IPS DF 6.9 (cell line): ENCODE results near the gene YPEL2.
"Not testable (repeated sequence)": the region's sequence is repeated elsewhere in the genome, so short reads cannot be mapped to it uniquely, and the experiment has no call there.

Experiments
- DNase-seq: peaks from one replicate; pipeline ENCODE4 v3.0.0-alpha.2; 2013; ENCODE audit warnings: low read depth, low spot score
- H3K27ac ChIP-seq: one replicate; pipeline ENCODE4 v1.5.1; 2013; ENCODE audit warnings: low read length, control low read depth
- H3K27me3 ChIP-seq: 2 replicates; pipeline ENCODE4 v1.6.1; 2013; ENCODE audit warnings: mild to moderate bottlenecking, low read length; ENCODE audit not compliant: control insufficient read depth, insufficient read depth
- H3K36me3 ChIP-seq: 2 replicates; pipeline ENCODE4 v1.6.1; 2013; ENCODE audit warnings: low read length; ENCODE audit not compliant: control insufficient read depth, insufficient read depth
- H3K4me1 ChIP-seq: 2 replicates; pipeline ENCODE4 v1.6.1; 2013; ENCODE audit warnings: low read length; ENCODE audit not compliant: control insufficient read depth, insufficient read depth
- H3K4me3 ChIP-seq: 2 replicates; pipeline ENCODE4 v1.5.1; 2013; ENCODE audit warnings: mild to moderate bottlenecking, low read length
- H3K9me3 ChIP-seq: 2 replicates; pipeline ENCODE4 v1.6.1; 2013; ENCODE audit warnings: low read length, inconsistent platforms; ENCODE audit not compliant: control insufficient read depth, insufficient read depth
- WGBS: extraction: QIAGEN DNeasy Blood & Tissue Kit; methylation state at CpG from one replicate; pipeline ENCODE4 v1.1.7; 2013; ENCODE audit warnings: mixed read lengths, missing lambda C conversion rate; ENCODE audit not compliant: insufficient read length, insufficient coverage; 5-methylcytosine and 5-hydroxymethylcytosine counted together

YPEL2 gene

GRCh38 chr17:59393742-59394410 lies 62.4 kb downstream of the YPEL2 start:
- not testable (repeated sequence) for H3K9me3 ChIP-seq, H3K4me1 ChIP-seq, DNase-seq, H3K36me3 ChIP-seq, H3K4me3 ChIP-seq, H3K27me3 ChIP-seq, H3K27ac ChIP-seq
- WGBS = no CpG with 5 or more reads among the region's 35 CpGs

- Histone ChIP-seq H3K4me1 (no peaks in the 10 kb centered on the region), H3K27me3 (no peaks in the 10 kb centered on the region), H3K36me3 (no peaks in the 10 kb centered on the region), H3K9me3 (no peaks in the 10 kb centered on the region), H3K27ac (no peak overlapping the region), H3K4me3 (no peak overlapping the region)
- no CpG with 5 or more reads among the region's 9 CpGs for WGBS
- DNase-seq = no peak
Observed at GRCh38 chr17:59396134-59396826, 64.8 kb downstream of the YPEL2 start.

- Histone ChIP-seq H3K27me3 (no peaks in the 10 kb centered on the region), H3K9me3 (no peaks in the 10 kb centered on the region), H3K4me1 (no peaks in the 10 kb centered on the region), H3K4me3 (no peak overlapping the region), H3K36me3 (no peaks in the 10 kb centered on the region), H3K27ac (no peak overlapping the region)
- no CpG with 5 or more reads among the region's 15 CpGs for WGBS
- DNase-seq = no peak
Observed at GRCh38 chr17:59397316-59398073, 66.0 kb downstream of the YPEL2 start.

GRCh38 chr17:59399914-59400313 lies 68.5 kb downstream of the YPEL2 start:
- DNase-seq = no peak
- Histone ChIP-seq H3K27me3 (no peaks in the 10 kb centered on the region), H3K9me3 (no peaks in the 10 kb centered on the region), H3K4me3 (no peak overlapping the region), H3K27ac (no peak overlapping the region), H3K36me3 (no peaks in the 10 kb centered on the region), H3K4me1 (no peaks in the 10 kb centered on the region)
- WGBS = no CpG with 5 or more reads among the region's 7 CpGs

GRCh38 chr17:59400858-59401257 lies 69.4 kb downstream of the YPEL2 start:
- Histone ChIP-seq H3K27ac (no peak overlapping the region), H3K27me3 (no peaks in the 10 kb centered on the region), H3K4me3 (no peak overlapping the region), H3K36me3 (no peaks in the 10 kb centered on the region), H3K9me3 (no peaks in the 10 kb centered on the region), H3K4me1 (no peaks in the 10 kb centered on the region)
- no CpG with 5 or more reads among the region's 5 CpGs for WGBS
- no peak for DNase-seq

GRCh38 chr17:59401274-59401673 lies 69.8 kb downstream of the YPEL2 start:
- Histone ChIP-seq H3K4me3 (no peak overlapping the region), H3K9me3 (no peaks in the 10 kb centered on the region), H3K27me3 (no peaks in the 10 kb centered on the region), H3K4me1 (no peaks in the 10 kb centered on the region), H3K27ac (no peak overlapping the region), H3K36me3 (no peaks in the 10 kb centered on the region)
- DNase-seq = no peak
- WGBS = no CpG with 5 or more reads among the region's 3 CpGs

GRCh38 chr17:59401725-59402124 lies 70.3 kb downstream of the YPEL2 start:
- Histone ChIP-seq H3K4me1 (no peaks in the 10 kb centered on the region), H3K36me3 (no peaks in the 10 kb centered on the region), H3K27ac (no peak overlapping the region), H3K4me3 (no peak overlapping the region), H3K27me3 (no peaks in the 10 kb centered on the region), H3K9me3 (no peaks in the 10 kb centered on the region)
- DNase-seq = no peak
- WGBS = no CpG with 5 or more reads among the region's 1 CpG

- no CpG with 5 or more reads among the region's 4 CpGs for WGBS
- DNase-seq = no peak
- H3K27me3 ChIP-seq = no peaks in the 10 kb centered on the region
- no peaks in the 10 kb centered on the region; the same call in 1 of the 2 replicates for H3K4me1 ChIP-seq
- no peaks in the 10 kb centered on the region for H3K9me3 ChIP-seq
- H3K36me3 ChIP-seq = no peaks in the 10 kb centered on the region
- H3K27ac ChIP-seq = no peak overlapping the region
- H3K4me3 ChIP-seq = no peak overlapping the region
Observed at GRCh38 chr17:59402760-59403159, 71.3 kb downstream of the YPEL2 start.

- no CpG with 5 or more reads among the region's 3 CpGs for WGBS
- H3K4me1 ChIP-seq = no peaks in the 10 kb centered on the region; the same call in 1 of the 2 replicates
Observed at GRCh38 chr17:59404471-59404870, 73.0 kb downstream of the YPEL2 start.

GRCh38 chr17:59405944-59406705 lies 74.7 kb downstream of the YPEL2 start:
- no peak overlapping the region for H3K27ac ChIP-seq
- H3K9me3 ChIP-seq = no peaks in the 10 kb centered on the region
- no CpG with 5 or more reads among the region's 13 CpGs for whole genome bisulfite sequencing

More at GRCh38 chr17:59404471-59404870, 73.0 kb downstream of the YPEL2 start:
- no peaks in the 10 kb centered on the region for H3K27me3 ChIP-seq
- H3K27ac ChIP-seq = no peak overlapping the region
- no peak overlapping the region for H3K4me3 ChIP-seq
- no peak for DNase-seq
- H3K9me3 ChIP-seq = no peaks in the 10 kb centered on the region
- no peaks in the 10 kb centered on the region for H3K36me3 ChIP-seq

More at GRCh38 chr17:59405944-59406705, 74.7 kb downstream of the YPEL2 start:
- Histone ChIP-seq H3K4me3 (no peak overlapping the region), H3K27me3 (no peaks in the 10 kb centered on the region), H3K36me3 (no peaks in the 10 kb centered on the region), H3K4me1 (no peaks in the 10 kb centered on the region; the same call in 1 of the 2 replicates)
- DNase-seq = no peak
